Activated CD4-positive, alpha-beta T cell treated with anti-CD3 and anti-CD28 coated beads, Interleukin-2, amount 50 U/mL, for 16 hours (primary cell): ENCODE results near the gene SULF2.
A peak's percentile ranks its signal among the peaks of the same experiment; 100 is the strongest.

Source experiments
- DNase-seq: peaks from one replicate; pipeline ENCODE4 v3.0.0-alpha.2; 2020

The SULF2 gene

GRCh38 chr20:47735412-47736400, 49.6 kb downstream of the SULF2 start:
- no peak for DNase-seq

- no peak for DNase-seq
These were observed 50.4 kb downstream of the SULF2 start for GRCh38 chr20:47734870-47735269.

DNA sequence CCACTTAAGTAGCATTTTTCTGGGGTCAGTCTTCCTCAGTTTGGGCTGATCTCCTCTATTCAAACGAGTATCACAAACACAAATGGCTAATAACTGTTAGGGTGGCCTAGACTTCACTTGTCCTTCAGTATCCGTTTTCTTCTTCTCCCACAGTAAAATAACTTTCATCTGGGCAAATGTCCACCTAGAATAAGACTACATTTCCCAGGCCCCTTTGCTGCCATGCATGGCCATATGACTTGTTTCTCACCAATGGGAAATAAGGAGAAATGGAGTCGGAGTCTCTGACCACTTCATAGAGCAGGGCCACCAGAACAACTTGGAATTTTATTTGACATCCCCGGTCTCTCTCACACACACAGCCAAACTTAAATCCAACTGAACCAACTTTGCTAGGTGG, 51.4 kb downstream of the SULF2 start:
- DNase-seq, result no peak

DNA sequence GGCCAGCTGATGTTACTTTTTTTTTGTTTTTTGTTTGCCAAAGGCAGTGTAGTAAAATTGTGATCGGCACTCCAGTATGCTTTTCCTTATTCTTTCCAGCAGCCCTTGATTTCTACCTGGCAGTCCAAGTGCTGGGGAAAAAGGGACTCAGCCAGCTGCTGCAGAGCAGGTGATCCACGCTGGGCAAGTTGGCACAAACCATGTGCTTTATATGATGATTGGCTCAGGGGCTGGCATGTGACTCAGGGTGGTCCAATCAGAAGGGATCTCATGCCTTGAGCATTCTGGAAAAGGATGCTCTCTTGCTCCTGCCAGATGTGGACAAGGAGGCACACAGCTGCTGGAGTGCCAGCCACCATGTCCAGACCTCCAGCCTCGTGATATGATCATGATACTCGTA, 54.5 kb downstream of the SULF2 start:
- DNase-seq, result no peak

- no peak for DNase-seq
These were observed 55.8 kb downstream of the SULF2 start for GRCh38 chr20:47729472-47729871.

GRCh38 chr20:47727909-47728361, 57.3 kb downstream of the SULF2 start:
- no peak for DNase-seq

DNA sequence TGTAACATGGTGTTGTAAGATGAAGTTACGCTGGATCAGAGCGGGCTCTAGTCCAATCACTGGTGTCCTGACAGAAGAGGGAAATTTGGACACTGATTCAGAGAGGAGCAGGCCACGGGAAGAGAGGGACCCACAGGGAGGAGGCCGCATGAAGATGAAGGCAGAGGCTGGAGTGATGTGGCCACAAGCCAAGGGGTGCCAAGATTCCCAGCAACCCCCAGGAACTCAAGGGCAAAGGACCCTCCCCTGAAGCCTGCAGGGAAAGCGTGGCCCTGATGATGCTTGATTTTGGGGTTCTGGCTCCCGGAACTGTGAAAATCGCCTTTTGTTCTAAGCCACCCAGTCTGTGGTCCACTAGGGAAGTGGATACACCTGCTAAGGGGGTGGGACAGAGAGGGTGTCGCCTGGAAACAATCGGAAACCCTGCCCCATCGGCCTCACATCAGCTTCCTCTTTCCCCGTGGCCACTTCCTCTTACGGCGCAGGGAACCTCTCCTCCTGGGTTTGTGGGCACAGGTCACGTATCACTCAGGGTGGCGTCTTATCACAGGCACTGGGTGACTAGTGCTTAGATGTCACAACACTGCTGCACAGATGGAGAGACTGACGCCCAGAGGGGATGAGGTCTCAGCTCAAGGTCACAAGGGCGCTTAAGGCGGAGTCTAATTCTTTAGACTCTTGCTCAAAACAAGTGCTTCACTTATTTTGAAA, 58.0 kb downstream of the SULF2 start:
- peak; percentile 81 for DNase-seq

DNA sequence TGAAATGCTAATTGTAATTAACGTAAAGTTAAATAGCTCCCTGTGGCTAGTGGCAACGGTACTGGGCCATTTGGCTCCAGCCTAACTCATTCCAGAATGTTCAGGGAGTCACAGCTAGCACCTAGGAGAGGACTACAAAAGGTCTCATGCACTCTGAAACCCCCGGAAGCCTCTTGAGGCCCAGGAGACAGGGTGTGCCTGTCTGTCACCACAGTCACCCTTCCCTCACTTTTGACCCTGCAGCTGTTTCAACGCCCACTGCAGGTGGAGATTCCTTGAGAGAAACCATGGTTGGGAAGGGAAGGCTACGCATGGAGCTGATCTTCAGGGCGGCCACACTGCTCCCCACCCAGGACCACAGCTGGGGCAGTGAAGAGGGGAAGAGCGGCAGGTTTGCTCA, 58.6 kb downstream of the SULF2 start:
- no peak for DNase-seq

GRCh38 chr20:47725248-47725973, 59.9 kb downstream of the SULF2 start:
- DNase-seq, result peak; percentile 89

GRCh38 chr20:47724910-47725247, 60.4 kb downstream of the SULF2 start:
- no peak for DNase-seq

DNA sequence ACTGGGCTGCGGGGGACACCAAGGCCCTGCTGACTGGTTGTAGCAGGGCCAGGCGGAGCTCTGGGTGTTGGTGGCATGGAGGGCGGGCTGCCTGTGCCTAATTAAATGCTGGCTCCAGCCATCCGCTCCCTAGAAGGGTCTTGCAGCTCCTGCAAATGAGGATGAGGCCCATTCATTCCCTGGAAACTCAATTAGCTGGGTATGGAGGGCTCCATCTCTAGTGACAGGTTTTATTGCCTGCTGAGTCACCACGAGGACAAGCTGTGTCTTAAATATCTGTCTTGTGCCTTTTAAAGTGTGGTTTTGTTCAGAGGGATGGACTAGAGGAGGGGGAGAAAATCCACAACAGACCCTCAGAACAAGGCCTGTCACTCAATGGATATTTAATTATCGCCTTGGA, 60.9 kb downstream of the SULF2 start:
- DNase-seq, result no peak

DNA sequence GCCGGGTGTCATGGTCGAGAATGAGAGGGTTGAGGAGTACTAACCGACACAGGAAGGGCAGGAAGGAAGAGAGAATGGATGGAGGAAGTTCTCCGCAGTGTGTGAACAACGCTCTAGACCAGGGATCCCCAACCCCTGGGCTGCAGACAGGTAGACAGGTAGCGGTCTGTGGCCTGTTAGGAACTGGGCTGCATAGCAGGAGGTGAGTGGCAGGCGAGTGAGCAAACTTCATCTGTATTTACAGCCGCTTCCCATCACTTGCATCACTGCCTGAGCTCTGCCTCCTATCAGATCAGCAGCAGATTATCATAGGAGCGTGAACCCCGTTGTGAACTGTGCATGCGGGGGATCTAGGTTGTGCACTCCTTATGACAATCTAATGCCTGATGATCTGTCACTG, 62.0 kb downstream of the SULF2 start:
- no peak for DNase-seq

- no peak for DNase-seq
These were observed 64.4 kb downstream of the SULF2 start for GRCh38 chr20:47720636-47721427.

- DNase-seq, result no peak
These were observed 65.7 kb downstream of the SULF2 start for GRCh38 chr20:47719625-47720024.

DNA sequence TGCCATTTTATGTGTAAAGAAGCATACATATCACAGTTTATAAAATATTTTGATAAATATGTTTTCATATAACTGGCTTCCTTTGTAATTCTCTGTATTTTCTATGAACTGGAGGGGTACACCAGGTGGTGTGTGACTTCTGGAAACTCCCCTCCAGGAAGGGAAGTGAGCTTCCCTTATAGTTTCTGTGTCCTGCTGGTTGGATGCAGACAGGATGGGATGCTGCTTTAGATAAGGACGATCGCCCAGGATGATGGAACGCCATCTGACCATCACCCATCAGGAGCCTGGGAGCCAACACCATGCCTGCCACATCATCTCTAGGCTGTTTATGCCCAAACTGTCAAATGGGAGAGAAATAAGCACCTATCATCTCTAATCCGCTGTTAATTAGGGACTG, 66.1 kb downstream of the SULF2 start:
- DNase-seq, result no peak

DNA sequence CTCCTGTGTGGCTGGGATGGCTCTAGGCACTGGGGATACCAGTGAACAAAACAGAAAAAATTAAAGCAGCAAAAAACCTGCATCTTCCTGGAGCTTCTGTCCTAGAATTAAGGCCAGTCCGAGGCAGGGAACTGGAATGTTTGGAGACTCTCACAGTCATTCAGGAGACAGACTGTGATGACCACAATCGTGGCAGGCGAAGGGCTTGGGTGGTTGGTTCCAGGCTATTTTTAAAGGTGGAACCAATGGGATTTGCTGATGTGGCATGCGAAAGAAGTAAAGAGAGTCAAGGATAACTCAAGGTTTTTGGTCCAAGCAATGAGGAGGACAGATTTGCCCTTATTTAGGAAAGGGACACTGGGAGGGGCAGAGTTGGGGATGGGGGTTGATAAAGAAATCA, 66.9 kb downstream of the SULF2 start:
- DNase-seq, result no peak

DNA sequence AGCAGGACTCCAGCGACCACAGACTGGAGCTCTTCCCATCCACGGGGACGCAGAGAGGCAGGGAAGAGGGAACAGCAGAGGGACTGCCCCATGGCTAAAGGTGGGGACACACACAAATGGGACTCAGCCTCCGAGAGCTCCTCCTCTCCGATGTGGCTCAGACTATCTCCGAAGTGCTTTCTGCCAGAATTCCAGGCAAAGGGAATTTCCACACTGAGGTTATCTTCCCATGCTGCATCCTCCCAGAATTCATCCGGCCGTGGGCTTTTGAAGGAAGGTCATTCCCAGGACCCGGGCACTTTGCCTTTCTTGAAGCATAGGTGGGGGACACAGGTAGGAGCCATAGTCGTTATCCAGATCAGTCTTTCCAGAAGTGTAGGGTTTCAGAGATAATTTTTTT, 67.9 kb downstream of the SULF2 start:
- DNase-seq, result no peak

- DNase-seq, result no peak
These were observed 71.3 kb downstream of the SULF2 start for GRCh38 chr20:47713878-47714450.

DNA sequence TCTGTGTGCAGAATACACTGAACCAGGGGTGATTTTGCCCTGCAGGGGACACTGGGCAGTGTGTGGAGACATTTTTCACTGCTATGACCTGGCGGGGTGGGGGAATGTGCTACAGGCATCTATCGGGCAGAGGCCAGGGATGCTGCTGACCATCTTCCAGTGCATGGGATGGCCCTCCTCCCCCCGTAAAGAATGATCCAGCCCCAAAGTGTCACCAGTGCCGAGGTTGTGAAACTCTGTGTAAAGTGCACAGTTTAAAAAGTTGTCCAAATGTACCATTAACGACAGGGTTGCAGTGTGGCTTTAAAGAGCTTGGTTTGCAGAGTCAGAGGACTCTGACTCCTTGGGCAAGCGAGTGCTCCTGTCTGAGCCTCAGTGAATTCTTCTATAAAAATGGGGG, 72.1 kb downstream of the SULF2 start:
- no peak for DNase-seq

- no peak for DNase-seq
These were observed 74.1 kb downstream of the SULF2 start for GRCh38 chr20:47711046-47711752.

- DNase-seq, result no peak
These were observed 74.6 kb downstream of the SULF2 start for GRCh38 chr20:47710665-47711045.
